Urinary bladder (tissue), 4 donors: Measurements from ENCODE around the gene DSE. TPM values are rescaled to one million over a fixed set of nuclear protein-coding genes. Genes with fewer than 3 reads are reported as not detected.

Source experiments
- DNase-seq: peaks from one replicate; pipeline ENCODE4 v3.0.0-alpha.2; 2015; ENCODE audit errors: extremely low spot score
- H3K27ac ChIP-seq: one replicate; pipeline ENCODE4 v1.5.1; 2013; ENCODE audit warnings: low read depth, mild to moderate bottlenecking, moderate library complexity
- H3K36me3 ChIP-seq: one replicate; pipeline ENCODE4 v1.6.1; 2013; ENCODE audit warnings: mild to moderate bottlenecking, moderate library complexity; ENCODE audit not compliant: insufficient read depth
- H3K4me1 ChIP-seq: one replicate; pipeline ENCODE4 v1.6.1; 2013; ENCODE audit warnings: mild to moderate bottlenecking, moderate library complexity; ENCODE audit not compliant: insufficient read depth
- H3K4me3 ChIP-seq: one replicate; pipeline ENCODE4 v1.5.1; 2013; ENCODE audit warnings: low read depth, low read length
- WGBS: extraction: QIAGEN DNeasy Blood & Tissue Kit; methylation state at CpG from one replicate; pipeline ENCODE4 v1.1.7; 2013; 5-methylcytosine and 5-hydroxymethylcytosine counted together
- polyA plus RNA-seq: library from polyadenylated mRNA; stranded (reverse); fragments of 200-250 nt; gene quantifications from one replicate; pipeline ENCODE4 v1.2.3, GENCODE V29; 2013
- total RNA-seq: library from RNA; depleted of rRNA; stranded (reverse); fragments of >200 nt; gene quantifications from one replicate; pipeline ENCODE4 v1.2.3, GENCODE V29; 2014
- donor health status: healthy with polysubstance abuse.
- donor health status: healthy.

DSE gene
- total and polyA plus RNA-seq, 2 donors = 18.4 to 76.5 TPM

GRCh38 chr6:116385921-116386320, 15.2 kb downstream of the DSE start:
- no peak for DNase-seq
- no peaks in the 10 kb centered on the region for H3K36me3 ChIP-seq
- H3K27ac ChIP-seq = no peak overlapping the region
- no peak overlapping the region for H3K4me3 ChIP-seq
- H3K4me1 ChIP-seq = peaks cover 3% of the 10 kb centered on the region

- Histone ChIP-seq H3K27ac (no peak overlapping the region), H3K36me3 (no peaks in the 10 kb centered on the region), H3K4me1 (peaks cover 3% of the 10 kb centered on the region), H3K4me3 (no peak overlapping the region)
- WGBS = 45% methylated on average over 4 of the region's 4 CpGs
- no peak for DNase-seq
Observed at GRCh38 chr6:116386581-116387299, 16.0 kb downstream of the DSE start.

DNA sequence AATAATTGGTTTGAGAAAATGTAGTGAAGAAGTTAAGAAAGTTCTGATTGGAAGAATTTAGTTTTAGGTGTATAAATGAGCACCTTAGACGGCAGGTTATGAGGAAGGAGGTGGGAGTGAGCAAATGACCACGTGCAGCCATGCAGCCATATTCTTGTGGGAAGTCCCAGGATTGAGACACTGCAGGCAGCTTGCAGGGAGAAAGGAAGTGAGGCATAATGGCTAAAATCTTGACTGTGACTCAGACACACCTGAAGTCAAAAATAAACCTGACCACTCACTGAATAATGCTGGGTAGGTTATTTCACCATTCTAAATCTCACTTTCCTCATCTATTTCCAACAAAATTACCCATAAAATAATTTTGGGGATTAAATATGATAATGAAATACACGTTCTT, 16.6 kb downstream of the DSE start:
- Histone ChIP-seq H3K27ac (no peak overlapping the region), H3K4me3 (no peak overlapping the region), H3K36me3 (no peaks in the 10 kb centered on the region), H3K4me1 (peaks cover 3% of the 10 kb centered on the region)
- no peak for DNase-seq
- whole genome bisulfite sequencing = 84% methylated on average over 3 of the region's 3 CpGs

DNA sequence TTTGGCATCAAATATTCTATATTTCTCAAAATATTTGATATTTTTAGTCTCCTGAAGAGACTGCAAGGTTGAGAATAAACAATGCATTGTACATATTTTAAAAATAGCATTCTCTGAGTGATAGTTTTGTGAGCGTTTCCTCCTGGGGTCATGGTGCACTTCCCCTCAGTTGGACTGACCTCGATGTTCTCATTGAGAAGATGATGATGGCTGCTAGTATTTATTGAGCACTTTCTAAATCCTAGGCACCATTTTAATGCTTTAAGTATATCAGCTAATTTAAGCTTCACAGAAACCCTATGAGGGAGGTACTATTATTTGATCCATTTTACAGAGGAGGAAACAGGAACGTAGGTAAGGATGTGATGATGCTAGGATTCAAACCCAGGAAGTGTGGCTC, 18.2 kb downstream of the DSE start:
- WGBS = 64% methylated on average over 3 of the region's 3 CpGs
- Histone ChIP-seq H3K4me3 (no peak overlapping the region), H3K4me1 (peaks cover 3% of the 10 kb centered on the region), H3K27ac (peak overlapping the region; percentile 10), H3K36me3 (no peaks in the 10 kb centered on the region)
- no peak for DNase-seq

DNA sequence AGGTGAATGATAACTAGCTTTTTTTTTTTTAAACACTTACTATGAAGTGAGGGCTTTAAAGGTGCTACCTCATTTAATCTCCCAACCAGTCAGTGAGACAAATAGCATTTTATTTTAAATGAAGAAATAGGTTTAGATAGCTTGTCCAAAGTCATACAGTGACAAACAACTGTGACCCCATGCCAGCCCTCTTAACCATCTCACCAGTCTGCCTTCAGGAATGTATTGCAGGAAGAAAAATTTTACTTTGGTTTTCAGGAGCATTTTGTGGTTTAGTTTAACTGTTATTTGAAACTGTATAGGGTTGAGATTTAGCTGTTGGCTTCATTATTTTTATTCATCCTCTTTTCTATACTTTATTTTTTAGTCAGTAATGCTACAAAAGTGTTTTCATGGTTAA, 18.6 kb downstream of the DSE start:
- H3K4me1 ChIP-seq = peaks cover 3% of the 10 kb centered on the region
- peak overlapping the region; percentile 10 for H3K27ac ChIP-seq
- DNase-seq = no peak
- no peaks in the 10 kb centered on the region for H3K36me3 ChIP-seq
- H3K4me3 ChIP-seq = no peak overlapping the region

- no peak overlapping the region for H3K27ac ChIP-seq
- WGBS = 62% methylated on average over 4 of the region's 4 CpGs
Observed at GRCh38 chr6:116390581-116390980, 19.8 kb downstream of the DSE start.

DNA sequence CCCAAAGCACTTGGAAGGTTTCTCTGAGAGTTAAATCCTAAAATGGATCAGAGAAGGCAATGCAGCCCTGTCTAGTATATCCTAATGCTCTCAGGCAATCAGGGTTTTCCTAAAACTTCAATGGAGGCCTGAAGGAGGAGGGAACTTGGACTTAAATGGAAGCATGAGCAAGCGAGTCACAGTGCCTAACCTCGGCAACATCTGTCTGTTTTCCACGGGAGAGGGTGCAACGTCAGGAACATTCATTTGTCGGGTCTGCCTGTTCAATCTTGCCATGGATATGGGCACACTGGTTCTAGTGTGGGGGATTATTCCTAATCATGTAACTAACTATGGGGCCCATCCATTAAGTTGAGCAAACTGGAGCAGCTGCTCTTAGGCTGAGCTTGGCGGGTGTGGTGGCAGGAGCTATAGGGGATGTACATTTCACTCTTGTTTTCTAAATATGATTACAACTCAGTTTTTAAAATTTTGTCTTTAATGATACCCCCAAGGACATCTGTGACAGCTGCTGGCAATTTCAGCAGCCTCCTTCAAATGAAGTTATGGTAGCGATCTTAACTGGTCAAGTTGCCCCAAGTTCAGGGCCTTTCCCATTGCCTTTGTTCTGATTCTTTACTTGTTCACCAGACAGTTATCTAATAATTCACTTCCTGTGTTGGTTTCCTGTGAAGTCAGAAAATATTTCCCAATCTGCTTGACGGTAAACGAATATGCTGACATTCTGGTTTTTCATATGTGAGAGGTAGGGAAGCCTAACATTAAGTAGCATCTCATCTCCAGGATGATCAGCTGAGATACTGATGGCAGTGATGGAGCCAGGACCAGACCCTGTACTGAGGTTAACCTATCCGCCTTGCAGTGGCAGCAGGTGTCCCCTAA, 21.6 kb downstream of the DSE start:
- no peak for DNase-seq
- Histone ChIP-seq H3K4me1 (no peaks in the 10 kb centered on the region), H3K4me3 (no peak overlapping the region), H3K36me3 (no peaks in the 10 kb centered on the region), H3K27ac (no peak overlapping the region)
- WGBS = 88% methylated on average over 10 of the region's 10 CpGs

More at GRCh38 chr6:116390581-116390980, 19.8 kb downstream of the DSE start:
- Histone ChIP-seq H3K36me3 (no peaks in the 10 kb centered on the region), H3K4me1 (peaks cover 3% of the 10 kb centered on the region), H3K4me3 (no peak overlapping the region)
- DNase-seq = no peak

DNA sequence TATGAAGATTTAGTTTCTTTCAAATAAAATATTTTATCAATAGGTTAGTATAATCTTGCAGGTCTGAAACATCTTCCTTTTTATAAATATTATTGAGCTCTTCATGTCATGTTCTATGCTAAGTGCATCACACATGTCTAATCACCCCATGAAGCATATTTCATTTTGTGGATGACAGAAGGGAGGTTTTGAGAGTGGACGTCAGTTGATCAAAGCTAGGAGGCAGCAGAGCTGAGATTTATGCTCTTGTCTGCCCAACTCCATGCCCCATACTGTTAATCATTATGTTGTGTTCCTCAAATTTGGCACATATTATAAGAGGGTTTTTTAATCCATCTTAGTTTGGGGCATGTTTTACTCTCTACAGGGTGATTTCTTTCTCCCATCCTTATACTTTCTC, 22.7 kb downstream of the DSE start:
- H3K4me1 ChIP-seq = no peaks in the 10 kb centered on the region
- no peak overlapping the region for H3K27ac ChIP-seq
- WGBS = 68% methylated on average over 1 of the region's 1 CpG
- H3K4me3 ChIP-seq = no peak overlapping the region
- H3K36me3 ChIP-seq = no peaks in the 10 kb centered on the region
- no peak for DNase-seq

- no peak for DNase-seq
- no peaks in the 10 kb centered on the region for H3K36me3 ChIP-seq
- WGBS = 96% methylated on average over 3 of the region's 3 CpGs
- no peak overlapping the region for H3K4me3 ChIP-seq
- H3K4me1 ChIP-seq = no peaks in the 10 kb centered on the region
- H3K27ac ChIP-seq = no peak overlapping the region
Observed at GRCh38 chr6:116395647-116396046, 24.9 kb downstream of the DSE start.

DNA sequence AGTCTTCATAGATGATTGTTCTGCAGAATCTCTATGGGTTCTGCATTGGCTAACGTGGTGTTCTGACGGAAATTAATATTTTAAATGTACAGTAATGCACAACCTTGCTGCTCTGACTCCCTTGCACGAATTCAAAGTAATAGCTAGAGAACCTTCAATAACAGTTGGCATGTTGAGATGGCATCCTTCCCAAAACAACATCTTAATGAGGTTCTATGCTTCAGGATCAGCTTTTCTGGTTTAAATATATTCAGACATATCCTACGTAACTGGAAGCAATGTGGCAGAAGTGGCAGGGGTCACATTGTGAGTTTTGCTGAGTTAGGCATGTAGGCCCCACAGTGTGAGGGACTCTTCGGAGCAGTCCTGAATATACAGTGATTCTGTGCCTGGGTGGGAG, 25.7 kb downstream of the DSE start:
- no peak overlapping the region for H3K4me3 ChIP-seq
- H3K4me1 ChIP-seq = no peaks in the 10 kb centered on the region
- H3K36me3 ChIP-seq = no peaks in the 10 kb centered on the region
- no peak for DNase-seq
- 91% methylated on average over 5 of the region's 5 CpGs for WGBS
- H3K27ac ChIP-seq = no peak overlapping the region

DNA sequence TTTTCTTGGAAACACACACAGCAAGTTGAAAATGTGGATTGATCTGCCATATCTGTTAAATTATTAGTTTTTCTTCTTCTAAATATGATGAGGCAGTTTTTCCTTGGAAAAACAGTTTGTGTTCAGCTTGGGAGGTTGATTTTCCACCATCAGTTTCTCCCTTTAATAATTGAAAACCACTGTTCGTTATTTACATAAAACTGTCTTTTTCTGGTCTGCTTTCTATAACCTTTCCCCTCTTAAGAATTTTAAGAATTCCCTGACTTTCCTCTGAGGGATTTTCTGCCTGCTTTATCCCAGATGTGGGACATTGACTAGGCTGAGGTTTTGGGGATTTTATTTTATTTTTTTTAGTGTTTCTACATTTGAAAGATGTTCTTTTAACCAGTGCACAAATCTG, 27.2 kb downstream of the DSE start:
- no peaks in the 10 kb centered on the region for H3K36me3 ChIP-seq
- no peak overlapping the region for H3K4me3 ChIP-seq
- no peaks in the 10 kb centered on the region for H3K4me1 ChIP-seq
- DNase-seq = no peak
- WGBS = 37% methylated on average over 1 of the region's 1 CpG
- no peak overlapping the region for H3K27ac ChIP-seq

DNA sequence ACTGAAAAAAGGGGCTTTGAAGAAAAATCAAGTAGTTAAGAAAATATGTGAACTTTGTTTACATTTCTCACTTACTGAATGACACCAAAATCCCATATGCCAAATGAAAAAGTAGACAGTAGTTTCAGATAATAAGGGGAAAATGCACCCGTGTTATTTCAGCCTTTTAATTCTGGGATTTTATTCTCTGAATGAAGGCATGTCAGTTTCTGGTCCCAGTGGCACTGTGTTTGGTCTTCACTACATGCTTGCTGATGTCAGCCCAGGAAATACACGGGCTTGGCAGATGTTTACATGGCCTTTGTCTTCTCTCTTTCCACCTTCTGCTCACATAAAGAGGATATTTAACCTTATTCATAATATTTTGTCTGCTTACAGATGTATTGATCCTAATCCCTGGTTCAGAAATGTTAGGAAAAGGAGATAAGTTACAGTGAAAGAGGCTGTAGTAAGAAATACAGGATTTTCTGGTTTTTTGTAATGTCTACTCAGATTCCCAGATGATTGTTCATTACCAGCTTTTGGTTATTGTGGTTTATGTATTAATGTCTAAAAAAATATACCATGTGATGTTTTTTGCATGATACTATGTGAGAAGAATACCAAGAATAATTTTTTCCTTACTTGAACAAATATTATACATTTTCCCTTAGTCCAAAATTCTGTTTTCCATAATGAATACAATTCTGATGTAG, 27.7 kb downstream of the DSE start:
- Histone ChIP-seq H3K4me1 (no peaks in the 10 kb centered on the region), H3K36me3 (no peaks in the 10 kb centered on the region), H3K27ac (no peak overlapping the region), H3K4me3 (no peak overlapping the region)
- DNase-seq = no peak
- 21% methylated on average over 2 of the region's 2 CpGs for WGBS

GRCh38 chr6:116399287-116399686, 28.5 kb downstream of the DSE start:
- Histone ChIP-seq H3K4me1 (no peaks in the 10 kb centered on the region), H3K4me3 (no peak overlapping the region), H3K36me3 (no peaks in the 10 kb centered on the region), H3K27ac (no peak overlapping the region)
- no peak for DNase-seq
- WGBS = 88% methylated on average over 12 of the region's 12 CpGs

- DNase-seq = no peak
- 69% methylated on average over 1 of the region's 1 CpG for WGBS
- Histone ChIP-seq H3K4me3 (no peak overlapping the region), H3K27ac (no peak overlapping the region), H3K4me1 (no peaks in the 10 kb centered on the region), H3K36me3 (no peaks in the 10 kb centered on the region)
Observed at GRCh38 chr6:116400328-116400727, 29.6 kb downstream of the DSE start.
